C4-2B (cell line): ENCODE data around the gene TDP2.

Experiments used
- CTCF ChIP-seq: fragments of 450-650 bp; conservative IDR thresholded peaks from 2 replicates; pipeline ENCODE4 v1.5.1; 2017; ENCODE audit warnings: mild to moderate bottlenecking
- ZFX ChIP-seq: fragments of 450-650 bp; IDR thresholded peaks from 2 replicates; pipeline ENCODE4 v1.6.1; 2017

DNA sequence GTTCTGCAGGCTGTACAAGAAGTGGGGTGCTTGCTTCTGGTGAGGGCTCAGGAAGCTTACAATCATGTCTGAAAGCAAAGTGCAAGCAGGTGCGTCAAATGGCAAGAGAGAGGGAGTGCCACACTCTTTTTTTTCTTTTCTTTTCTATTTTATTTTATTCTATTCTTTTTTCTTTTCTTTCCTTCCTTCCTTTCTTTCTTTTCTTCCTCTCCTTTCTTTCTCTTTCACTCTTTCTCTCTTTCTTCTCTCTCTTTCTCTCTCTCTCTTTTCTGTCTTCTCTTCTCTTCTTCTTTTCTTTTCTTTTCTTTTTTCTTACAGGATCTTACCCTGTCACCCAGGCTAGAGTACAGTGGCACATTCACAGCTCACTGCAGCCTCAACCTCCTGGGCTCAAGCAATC, 19.7 kb upstream of the TDP2 start:
- TF ChIP-seq CTCF = no peak
- TF ChIP-seq ZFX = no peak
